Activated CD4-positive, alpha-beta T cell treated with anti-CD3 and anti-CD28 coated beads for 36 hours (primary cell): ENCODE data around the gene RASGRP1. TPM values are rescaled to one million over a fixed set of nuclear protein-coding genes. Genes with fewer than 3 reads are reported as not detected.
A peak's percentile ranks its signal among the peaks of the same experiment; 100 is the strongest.

Experiments
- ATAC-seq: fragments of 200-7000 bp; cut with Tn5 transposase; one replicate; pipeline ENCODE4 v1.10.0; 2021; ENCODE audit warnings: mild to moderate bottlenecking, moderate library complexity
- CTCF ChIA-PET: fragments of 350-600 bp; sonication (Branson Sonifier 250); formaldehyde crosslinking; loops from one replicate; lab custom pipeline; 2021; ENCODE audit warnings: antibody characterized with exemption; lab: Charles Lee
- POLR2A ChIA-PET: fragments of 350-600 bp; sonication (Branson Sonifier 250); formaldehyde crosslinking; loops from one replicate; lab custom pipeline; 2021; ENCODE audit warnings: antibody characterized with exemption, inconsistent platforms; lab: Charles Lee
- DNase-seq: peaks from one replicate; pipeline ENCODE4 v3.0.0-alpha.2; 2020
- H3K27ac Mint-ChIP-seq: one replicate; pipeline ENCODE4 v1.8.0; 2021; ENCODE audit warnings: mixed read lengths
- H3K27me3 Mint-ChIP-seq: one replicate; pipeline ENCODE4 v1.8.0; 2021; ENCODE audit warnings: mixed read lengths
- H3K36me3 Mint-ChIP-seq: one replicate; pipeline ENCODE4 v1.8.0; 2021; ENCODE audit warnings: low read depth, mixed read lengths
- H3K4me1 Mint-ChIP-seq: one replicate; pipeline ENCODE4 v1.8.0; 2021; ENCODE audit warnings: mixed read lengths
- H3K4me3 Mint-ChIP-seq: one replicate; pipeline ENCODE4 v1.8.0; 2021; ENCODE audit warnings: mild to moderate bottlenecking, moderate library complexity, mixed read lengths
- H3K9me3 Mint-ChIP-seq: one replicate; pipeline ENCODE4 v1.8.0; 2021; ENCODE audit warnings: low read depth, mixed read lengths
- intact Hi-C, 2 experiments: fragments of 100-400 bp; cut with DNase I in 1 of 2; cut with micrococcal nuclease in 1 of 2; formaldehyde crosslinking; loops; one replicate each; pipeline versions ENCODE4 v1.14.2 to v1.15.1; 2022 to 2024; cut with DNase I, micrococcal nuclease
- total RNA-seq, 2 experiments: library from RNA; stranded (reverse); gene quantifications; one replicate each; pipeline ENCODE4 v1.2.3, GENCODE V29; 2021

The RASGRP1 gene
- total RNA-seq, 2 experiments from 2014 or later, result 102 to 120 TPM

DNA sequence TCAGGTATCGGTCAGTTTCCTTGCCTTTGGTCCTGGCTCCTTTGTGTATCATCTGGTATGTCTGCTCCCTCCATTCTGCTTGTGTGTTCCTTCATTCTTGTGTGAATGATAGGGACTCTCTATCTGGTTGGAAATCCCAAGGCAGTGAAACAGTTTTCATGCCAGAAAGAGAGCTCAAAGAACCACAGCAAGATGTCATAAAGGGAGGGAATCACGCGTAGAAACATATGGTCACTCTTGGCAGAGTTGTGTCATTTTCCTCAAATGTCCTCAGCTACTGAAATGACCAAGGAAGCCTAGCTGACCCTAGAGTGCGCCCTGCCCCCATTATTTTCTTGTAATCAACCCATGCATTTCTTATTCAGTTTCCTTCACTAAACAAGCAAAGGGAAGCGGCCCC lies 48.0 kb downstream of the RASGRP1 start:
- peaks cover 39% of the 10 kb centered on the region for H3K4me1 Mint-ChIP-seq
- H3K9me3 Mint-ChIP-seq, result no peaks in the 10 kb centered on the region
- no peak overlapping the region for H3K4me3 Mint-ChIP-seq
- ATAC-seq (no peak), DNase-seq (no peak)
- ChIA-PET CTCF (interaction anchor here (0.8 to 3.6 kb wide), 8 partner anchors 12 to 175 kb away, joined by 3 to 21 read pairs (median 3); no protein-coding TSS in a partner anchor), POLR2A (interaction anchor here (1.0 kb wide), 1 partner anchor 180 kb away, joined by 3 read pairs; no protein-coding TSS in a partner anchor)
- peak overlapping the region; percentile 8 for H3K27ac Mint-ChIP-seq
- peaks cover 74% of the 10 kb centered on the region for H3K36me3 Mint-ChIP-seq
- no peaks in the 10 kb centered on the region for H3K27me3 Mint-ChIP-seq
- intact Hi-C loops, result no loop called here

DNA sequence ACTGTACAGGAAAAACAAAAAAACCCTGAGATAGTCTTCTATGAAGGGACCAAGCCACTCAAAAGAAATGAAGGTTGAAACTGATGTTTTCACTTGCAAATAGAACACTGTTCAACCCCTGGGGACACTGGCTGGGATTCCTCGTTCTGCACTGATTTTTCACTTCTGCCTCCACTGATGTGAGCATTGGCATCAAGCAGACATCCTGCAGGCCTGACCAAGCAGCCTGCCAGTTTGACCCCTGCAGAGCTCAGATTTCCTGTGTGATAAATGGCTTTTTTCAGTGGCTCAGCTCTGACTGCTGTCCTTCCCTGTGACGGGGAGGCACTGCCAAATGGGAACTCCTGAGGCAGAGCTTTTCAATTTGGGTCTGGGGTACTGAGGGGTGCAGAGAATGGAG lies 50.0 kb downstream of the RASGRP1 start:
- H3K36me3 Mint-ChIP-seq, result peaks cover 86% of the 10 kb centered on the region
- H3K27ac Mint-ChIP-seq, result peak overlapping the region; percentile 42
- DNase-seq (no peak), ATAC-seq (no peak)
- POLR2A ChIA-PET, result interaction anchor here (0.7 kb wide), 1 partner anchor 75 kb away, joined by 3 read pairs; no protein-coding TSS in a partner anchor
- intact Hi-C loops, result no loop called here
- peaks cover 38% of the 10 kb centered on the region for H3K4me1 Mint-ChIP-seq
- CTCF ChIA-PET, result interaction anchor here (0.6 to 3.6 kb wide), 7 partner anchors 10 to 546 kb away, joined by 3 to 21 read pairs (median 3); no protein-coding TSS in a partner anchor
- H3K4me3 Mint-ChIP-seq, result no peak overlapping the region
- no peaks in the 10 kb centered on the region for H3K9me3 Mint-ChIP-seq
- H3K27me3 Mint-ChIP-seq, result no peaks in the 10 kb centered on the region

DNA sequence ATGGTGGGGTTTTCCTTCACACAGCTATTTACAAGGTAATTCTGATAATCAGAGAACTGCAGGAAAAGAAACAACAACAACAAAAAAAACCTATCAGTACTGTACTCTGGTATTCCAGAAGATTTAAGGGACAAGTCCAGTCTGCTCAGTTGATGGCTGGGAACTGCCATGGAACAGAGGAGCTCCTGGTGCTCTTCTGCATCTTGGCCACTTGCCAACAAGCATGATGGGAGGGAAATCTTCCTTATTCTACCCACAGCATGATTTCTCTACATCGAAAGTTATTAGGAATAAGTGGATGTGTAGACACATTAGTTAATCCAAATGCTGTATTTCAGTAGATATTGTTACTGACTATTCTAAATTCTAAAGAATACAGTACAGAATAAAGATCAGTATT lies 51.7 kb downstream of the RASGRP1 start:
- ChIA-PET POLR2A (interaction anchor here (1.1 kb wide), 1 partner anchor 51 kb away, joined by 3 read pairs; no protein-coding TSS in a partner anchor), CTCF (interaction anchor here (0.7 to 1.7 kb wide), 6 partner anchors 12 to 187 kb away, joined by 3 to 10 read pairs (median 3); no protein-coding TSS in a partner anchor)
- no peak overlapping the region for H3K4me3 Mint-ChIP-seq
- no peaks in the 10 kb centered on the region for H3K27me3 Mint-ChIP-seq
- peaks cover 87% of the 10 kb centered on the region for H3K36me3 Mint-ChIP-seq
- H3K4me1 Mint-ChIP-seq, result peaks cover 38% of the 10 kb centered on the region
- intact Hi-C loops, result no loop called here
- ATAC-seq (no peak), DNase-seq (no peak)
- no peaks in the 10 kb centered on the region for H3K9me3 Mint-ChIP-seq
- no peak overlapping the region for H3K27ac Mint-ChIP-seq

DNA sequence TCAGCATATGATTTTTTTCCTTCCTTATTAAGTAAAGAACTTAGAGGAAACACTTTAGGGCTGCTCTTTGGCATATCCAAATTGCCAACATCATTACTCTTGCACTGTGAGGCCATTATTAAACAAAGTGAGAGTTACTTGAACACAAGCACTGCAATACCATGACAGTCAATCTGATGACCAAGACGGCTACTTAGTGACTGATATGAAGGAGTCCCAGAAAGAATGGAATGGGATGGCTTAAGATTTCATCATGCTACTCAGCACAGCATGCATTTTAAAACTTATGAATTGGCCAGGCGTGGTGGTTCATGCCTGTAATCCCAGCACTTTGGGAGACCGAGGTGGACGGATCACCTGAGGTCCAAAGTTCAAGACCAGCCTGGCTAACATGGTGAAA lies 55.5 kb downstream of the RASGRP1 start:
- no peaks in the 10 kb centered on the region for H3K9me3 Mint-ChIP-seq
- DNase-seq (no peak), ATAC-seq (peak; percentile 58)
- no peak overlapping the region for H3K4me3 Mint-ChIP-seq
- peaks cover 86% of the 10 kb centered on the region for H3K36me3 Mint-ChIP-seq
- peaks cover 32% of the 10 kb centered on the region for H3K4me1 Mint-ChIP-seq
- H3K27ac Mint-ChIP-seq, result peak overlapping the region; percentile 81
- H3K27me3 Mint-ChIP-seq, result no peaks in the 10 kb centered on the region
- CTCF ChIA-PET, result interaction anchor here (0.7 to 1.2 kb wide), 3 partner anchors 11 to 174 kb away, joined by 3 to 4 read pairs (median 4); no protein-coding TSS in a partner anchor
- POLR2A ChIA-PET, result interaction anchor here (0.6 kb wide), 1 partner anchor 55 kb away, joined by 4 read pairs; no protein-coding TSS in a partner anchor
- intact Hi-C loops, result no loop called here

DNA sequence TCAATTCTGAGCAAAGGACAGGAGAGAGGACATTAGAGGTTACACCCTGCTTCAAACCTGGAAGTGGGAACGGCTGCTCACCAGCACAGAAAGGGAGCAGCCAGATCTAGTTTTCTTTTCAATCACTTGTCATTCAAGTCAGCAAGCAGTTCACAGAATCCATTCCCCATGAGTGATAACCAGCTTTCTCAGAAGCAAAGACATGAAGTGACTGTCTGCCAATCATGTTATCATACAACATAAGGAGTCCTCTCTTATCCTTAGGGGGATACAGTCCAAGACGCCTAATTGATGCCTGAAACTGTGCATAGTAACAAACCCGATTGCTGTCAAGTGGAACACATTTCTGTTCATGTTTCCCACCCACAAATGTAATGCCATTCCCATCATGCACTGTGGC lies 56.0 kb downstream of the RASGRP1 start:
- Mint-ChIP-seq H3K4me1 (peaks cover 32% of the 10 kb centered on the region), H3K27me3 (no peaks in the 10 kb centered on the region), H3K36me3 (peaks cover 85% of the 10 kb centered on the region), H3K9me3 (no peaks in the 10 kb centered on the region), H3K4me3 (no peak overlapping the region), H3K27ac (peak overlapping the region; percentile 81)
- CTCF ChIA-PET, result interaction anchor here (0.7 to 2.1 kb wide), 3 partner anchors 10 to 178 kb away, joined by 4 to 8 read pairs (median 4); no protein-coding TSS in a partner anchor
- ATAC-seq (peak; percentile 82), DNase-seq (peak; percentile 43)
- POLR2A ChIA-PET, result interaction anchor here (0.6 kb wide), 1 partner anchor 55 kb away, joined by 4 read pairs; no protein-coding TSS in a partner anchor
- intact Hi-C loops, result no loop called here

DNA sequence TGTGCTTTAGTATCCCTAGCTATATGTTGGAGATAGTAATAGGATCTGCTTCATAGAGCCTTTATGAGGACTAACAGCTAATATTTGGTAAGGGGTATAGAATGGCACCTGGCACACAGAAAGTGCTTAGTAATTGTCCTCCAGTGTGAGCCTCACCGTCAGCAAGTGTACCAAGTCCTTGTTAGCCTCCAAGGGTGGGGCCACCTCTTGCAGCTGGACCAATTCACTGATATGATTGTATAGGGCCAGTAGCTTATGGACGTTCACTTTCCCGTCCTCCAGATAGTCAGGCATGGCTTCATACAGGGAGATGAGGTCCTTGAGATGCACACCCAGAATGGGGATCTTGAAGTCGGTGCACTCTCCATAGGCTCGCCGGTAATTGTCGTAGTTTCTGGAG lies 57.0 kb downstream of the RASGRP1 start:
- peaks cover 32% of the 10 kb centered on the region for H3K4me1 Mint-ChIP-seq
- peaks cover 86% of the 10 kb centered on the region for H3K36me3 Mint-ChIP-seq
- H3K4me3 Mint-ChIP-seq, result no peak overlapping the region
- DNase-seq, result no peak
- ATAC-seq, result no peak
- intact Hi-C loops, result no loop called here
- H3K27ac Mint-ChIP-seq, result peak overlapping the region; percentile 76
- no peaks in the 10 kb centered on the region for H3K27me3 Mint-ChIP-seq
- H3K9me3 Mint-ChIP-seq, result no peaks in the 10 kb centered on the region
- ChIA-PET CTCF (interaction anchor here (0.7 to 2.1 kb wide), 7 partner anchors 9 to 192 kb away, joined by 3 to 8 read pairs (median 5); partner anchors contain the start of gene RASGRP1), POLR2A (no interaction called here)

DNA sequence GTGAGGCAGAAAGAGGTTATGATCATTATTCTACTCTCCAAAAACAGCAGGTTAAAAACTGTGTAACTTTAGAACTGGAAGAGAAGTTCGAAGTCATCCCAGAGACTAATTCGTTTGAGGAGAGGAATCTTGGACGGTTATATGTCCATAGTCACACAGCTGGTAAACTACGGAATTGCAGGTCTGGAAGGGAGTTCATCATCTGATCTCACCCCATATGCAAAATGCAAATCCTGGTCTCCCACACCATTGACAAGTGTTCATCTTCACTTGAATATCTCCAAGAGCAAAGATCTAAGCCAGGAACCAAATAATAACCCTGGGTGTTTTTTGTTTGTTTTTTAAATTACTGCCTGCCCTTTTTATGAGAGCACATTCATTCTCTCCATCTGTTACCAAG lies 57.6 kb downstream of the RASGRP1 start:
- H3K27ac Mint-ChIP-seq, result peak overlapping the region; percentile 76

DNA sequence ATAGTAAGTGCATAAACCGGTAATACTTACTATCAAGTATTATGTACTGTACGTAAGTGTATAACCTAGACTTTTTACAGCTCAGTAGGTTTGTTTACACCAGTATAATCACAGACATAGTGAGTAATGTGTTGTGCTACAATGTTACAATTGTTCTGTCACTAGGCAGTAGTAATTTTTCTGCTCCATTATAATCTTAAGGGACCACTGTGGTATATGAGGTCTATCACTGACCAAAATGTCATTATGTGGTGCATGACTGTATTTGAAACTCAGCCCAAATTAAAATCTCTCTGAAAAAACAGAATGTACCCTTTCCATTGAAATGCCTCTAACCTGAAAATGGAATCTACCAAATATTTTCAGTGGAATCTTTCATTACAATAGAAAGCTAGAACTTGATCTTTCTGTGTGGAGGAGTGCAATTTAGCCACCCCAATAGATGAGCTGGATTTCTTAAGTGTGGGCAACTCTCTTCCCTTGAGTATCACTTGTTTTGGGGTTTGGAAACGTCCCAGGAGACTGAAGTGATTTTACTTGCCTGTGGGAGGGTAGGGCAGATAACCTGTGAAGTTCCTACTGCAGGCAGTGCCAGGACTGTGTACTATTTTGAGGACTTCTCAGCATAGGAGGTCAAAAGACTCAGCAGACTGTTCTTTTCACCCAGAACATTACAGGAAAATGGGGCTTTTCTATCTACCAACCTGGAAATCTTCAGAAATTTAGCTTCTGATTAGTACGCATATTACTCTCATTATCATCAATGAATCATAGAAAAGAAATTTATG lies 59.7 kb downstream of the RASGRP1 start:
- H3K27ac Mint-ChIP-seq, result peak overlapping the region; percentile 64
- H3K4me3 Mint-ChIP-seq, result no peak overlapping the region
- H3K27me3 Mint-ChIP-seq, result no peaks in the 10 kb centered on the region
- H3K9me3 Mint-ChIP-seq, result peaks cover under 1% of the 10 kb centered on the region
- DNase-seq (no peak), ATAC-seq (no peak)
- peaks cover 89% of the 10 kb centered on the region for H3K36me3 Mint-ChIP-seq
- ChIA-PET POLR2A (no interaction called here), CTCF (interaction anchor here (0.7 to 4.0 kb wide), 14 partner anchors 8 to 241 kb away, joined by 3 to 21 read pairs (median 4); no protein-coding TSS in a partner anchor)
- H3K4me1 Mint-ChIP-seq, result peaks cover 32% of the 10 kb centered on the region
- intact Hi-C loops, result no loop called here

More for the DNA sequence above, 57.6 kb downstream of the RASGRP1 start:
- DNase-seq (no peak), ATAC-seq (no peak)
- Mint-ChIP-seq H3K27me3 (no peaks in the 10 kb centered on the region), H3K36me3 (peaks cover 87% of the 10 kb centered on the region), H3K4me1 (peaks cover 32% of the 10 kb centered on the region), H3K9me3 (no peaks in the 10 kb centered on the region), H3K4me3 (no peak overlapping the region)
- ChIA-PET CTCF (interaction anchor here (0.6 to 4.0 kb wide), 10 partner anchors 9 to 193 kb away, joined by 3 to 21 read pairs (median 5); partner anchors contain the start of gene RASGRP1), POLR2A (interaction anchor here (0.6 kb wide), 1 partner anchor 11 kb away, joined by 3 read pairs; no protein-coding TSS in a partner anchor)
- intact Hi-C loops, result no loop called here

DNA sequence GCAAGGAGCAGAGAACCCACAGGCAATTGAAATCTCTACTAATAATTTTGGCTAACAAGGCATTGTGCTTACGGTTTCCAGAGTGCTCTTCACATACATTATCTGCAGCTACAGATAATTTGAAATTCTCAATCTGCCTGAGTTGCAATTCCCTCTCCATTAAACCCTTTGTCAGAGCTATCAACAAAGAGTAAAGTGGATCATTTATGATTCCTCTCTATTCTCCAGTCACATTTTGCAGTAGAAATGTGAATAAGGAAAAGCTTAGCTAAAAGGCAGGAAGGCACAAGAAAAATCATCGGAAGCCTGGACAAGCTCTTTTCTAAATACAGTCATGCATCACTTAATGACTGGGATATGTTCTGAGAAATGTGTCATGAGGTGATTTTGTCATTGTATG lies 61.1 kb downstream of the RASGRP1 start:
- Mint-ChIP-seq H3K9me3 (peaks cover 2% of the 10 kb centered on the region), H3K36me3 (peaks cover 91% of the 10 kb centered on the region), H3K4me1 (peaks cover 22% of the 10 kb centered on the region), H3K27me3 (no peaks in the 10 kb centered on the region), H3K4me3 (no peak overlapping the region), H3K27ac (no peak overlapping the region)
- ChIA-PET CTCF (interaction anchor here (0.5 to 4.0 kb wide), 10 partner anchors 13 to 1833 kb away, joined by 3 to 21 read pairs (median 4); partner anchors contain the start of gene FAM98B), POLR2A (interaction anchor here (0.5 kb wide), 1 partner anchor 18 kb away, joined by 3 read pairs; no protein-coding TSS in a partner anchor)
- intact Hi-C loops, result no loop called here
- no peak for DNase-seq
- no peak for ATAC-seq

DNA sequence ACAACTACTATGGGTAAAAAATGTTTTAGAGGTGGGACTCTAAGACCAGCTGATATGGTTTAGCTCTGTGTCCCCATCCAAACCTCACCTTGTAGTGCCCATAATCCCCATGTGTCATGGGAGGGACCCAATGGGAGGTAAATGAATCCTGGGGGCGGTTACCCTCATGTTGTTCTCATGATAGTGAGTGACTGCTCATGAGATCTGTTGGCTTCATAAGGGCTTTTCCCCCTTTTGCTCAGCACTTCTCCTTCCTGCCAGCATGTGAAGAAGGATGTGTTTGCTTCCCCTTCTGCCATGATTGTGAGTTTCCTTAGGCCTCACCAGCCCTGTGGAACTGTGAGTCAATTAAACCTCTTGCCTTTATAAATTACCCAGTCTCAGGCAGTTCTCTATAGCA lies 65.0 kb downstream of the RASGRP1 start:
- peaks cover 78% of the 10 kb centered on the region for H3K36me3 Mint-ChIP-seq
- no peaks in the 10 kb centered on the region for H3K27me3 Mint-ChIP-seq
- H3K4me3 Mint-ChIP-seq, result no peak overlapping the region
- ATAC-seq, result peak; percentile 3
- H3K9me3 Mint-ChIP-seq, result peaks cover 2% of the 10 kb centered on the region
- peak overlapping the region; percentile 64 for H3K27ac Mint-ChIP-seq
- no peak for DNase-seq
- H3K4me1 Mint-ChIP-seq, result peaks cover 19% of the 10 kb centered on the region
- CTCF ChIA-PET, result interaction anchor here (0.6 to 3.9 kb wide), 6 partner anchors 8 to 293 kb away, joined by 3 to 20 read pairs (median 6); no protein-coding TSS in a partner anchor
- intact Hi-C loops, result loop anchor here in 1 of 2 experiments (2.0 kb wide), 1 partner anchor 19 kb away; no protein-coding TSS in a partner anchor
- POLR2A ChIA-PET, result no interaction called here

DNA sequence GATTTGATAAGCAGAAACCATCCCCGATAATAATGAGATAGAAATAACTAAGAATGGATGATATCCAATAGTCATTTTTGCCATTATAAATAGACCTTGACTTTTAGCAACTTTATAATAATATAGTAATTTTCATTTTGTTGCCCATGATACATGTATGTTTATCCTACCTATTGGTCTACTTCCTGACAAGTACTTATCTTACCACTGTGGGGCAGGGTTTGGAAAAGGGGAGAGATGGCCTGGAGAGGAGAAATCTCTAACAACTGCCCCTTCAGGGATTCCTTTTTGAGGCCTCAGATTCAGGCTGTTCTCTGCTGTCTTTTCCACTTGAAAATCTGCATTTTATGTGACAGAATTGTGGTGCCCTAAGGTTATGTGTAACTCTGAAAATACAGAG lies 68.5 kb downstream of the RASGRP1 start:
- no peak overlapping the region for H3K4me3 Mint-ChIP-seq
- peak overlapping the region; percentile 77 for H3K27ac Mint-ChIP-seq
- ATAC-seq, result no peak
- intact Hi-C loops, result no loop called here
- H3K4me1 Mint-ChIP-seq, result peaks cover 34% of the 10 kb centered on the region
- H3K9me3 Mint-ChIP-seq, result peaks cover 2% of the 10 kb centered on the region
- CTCF ChIA-PET, result interaction anchor here (0.7 to 3.9 kb wide), 10 partner anchors 9 to 203 kb away, joined by 3 to 19 read pairs (median 4); no protein-coding TSS in a partner anchor
- no peak for DNase-seq
- POLR2A ChIA-PET, result interaction anchor here (0.6 kb wide), 1 partner anchor 10 kb away, joined by 3 read pairs; no protein-coding TSS in a partner anchor
- H3K36me3 Mint-ChIP-seq, result peaks cover 70% of the 10 kb centered on the region
- H3K27me3 Mint-ChIP-seq, result no peaks in the 10 kb centered on the region
